Measurements from ENCODE around the gene GRIK5. TPM values are rescaled to one million over a fixed set of nuclear protein-coding genes. Genes with fewer than 3 reads are reported as not detected.
"Not testable (repeated sequence)": the region's sequence is repeated elsewhere in the genome, so short reads cannot be mapped to it uniquely, and the experiment has no call there.

The GRIK5 gene
- total RNA-seq, 1 donor from 2014 or later = 15.5 TPM

DNA sequence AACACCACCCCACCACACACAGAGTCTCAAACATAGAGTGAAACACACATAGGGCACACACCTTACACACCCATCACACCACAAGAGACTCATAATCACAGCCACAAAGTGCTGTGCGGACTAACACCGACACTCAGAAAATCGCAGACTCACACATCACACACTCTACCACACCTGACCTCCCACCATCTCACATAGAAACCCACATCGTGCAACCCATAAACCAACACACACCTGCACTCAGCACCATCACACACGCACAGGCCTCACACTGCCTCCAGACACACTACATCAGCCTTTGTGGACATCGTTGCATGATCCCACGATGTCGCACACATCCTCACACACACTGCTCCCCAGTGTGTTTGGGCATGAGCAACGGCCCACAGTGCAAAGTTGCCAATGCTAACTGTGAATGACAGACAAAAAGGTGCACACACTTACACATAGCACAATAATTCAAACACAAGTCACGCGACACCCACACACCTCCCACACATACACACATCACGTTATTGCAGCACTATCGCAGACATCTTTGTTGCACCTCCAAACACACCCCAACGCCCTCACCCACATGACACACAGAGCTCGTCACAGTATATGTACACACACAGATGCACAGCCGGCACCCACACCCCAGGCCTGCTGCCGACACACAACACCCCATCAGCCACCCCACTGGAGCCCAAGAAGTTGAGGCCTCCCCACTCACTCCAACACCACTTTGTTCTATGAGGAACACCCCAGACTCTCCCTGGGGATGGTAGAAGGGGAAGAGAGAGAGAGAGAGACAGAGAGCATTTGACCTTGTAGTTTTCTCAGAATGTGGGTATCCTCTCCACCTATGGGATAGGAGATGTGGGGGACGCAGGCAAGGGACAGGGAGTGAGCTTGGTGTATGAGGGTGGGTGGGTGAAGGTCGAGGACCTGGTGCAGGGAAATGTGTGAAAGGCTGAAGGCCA, 74.7 kb downstream of the GRIK5 start:
- Histone ChIP-seq H3K9me3 (no peaks in the 10 kb centered on the region), H3K27ac (no peak overlapping the region), H3K36me3 (no peaks in the 10 kb centered on the region), H3K27me3 (peaks cover 12% of the 10 kb centered on the region), H3K4me1 (peaks cover 0 to 6% of the 10 kb centered on the region in 2 donors), H3K4me3 (no peak overlapping the region)
- DNase-seq (ENCODE audit: low spot score in 2 of 2) = no peak
- TF ChIP-seq, protein P1, sequence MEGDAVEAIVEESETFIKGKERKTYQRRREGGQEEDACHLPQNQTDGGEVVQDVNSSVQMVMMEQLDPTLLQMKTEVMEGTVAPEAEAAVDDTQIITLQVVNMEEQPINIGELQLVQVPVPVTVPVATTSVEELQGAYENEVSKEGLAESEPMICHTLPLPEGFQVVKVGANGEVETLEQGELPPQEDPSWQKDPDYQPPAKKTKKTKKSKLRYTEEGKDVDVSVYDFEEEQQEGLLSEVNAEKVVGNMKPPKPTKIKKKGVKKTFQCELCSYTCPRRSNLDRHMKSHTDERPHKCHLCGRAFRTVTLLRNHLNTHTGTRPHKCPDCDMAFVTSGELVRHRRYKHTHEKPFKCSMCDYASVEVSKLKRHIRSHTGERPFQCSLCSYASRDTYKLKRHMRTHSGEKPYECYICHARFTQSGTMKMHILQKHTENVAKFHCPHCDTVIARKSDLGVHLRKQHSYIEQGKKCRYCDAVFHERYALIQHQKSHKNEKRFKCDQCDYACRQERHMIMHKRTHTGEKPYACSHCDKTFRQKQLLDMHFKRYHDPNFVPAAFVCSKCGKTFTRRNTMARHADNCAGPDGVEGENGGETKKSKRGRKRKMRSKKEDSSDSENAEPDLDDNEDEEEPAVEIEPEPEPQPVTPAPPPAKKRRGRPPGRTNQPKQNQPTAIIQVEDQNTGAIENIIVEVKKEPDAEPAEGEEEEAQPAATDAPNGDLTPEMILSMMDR (IDR thresholded peaks at IDR 0.05) = no peak
- intact Hi-C loops (cut with DNase I) = no loop called here

DNA sequence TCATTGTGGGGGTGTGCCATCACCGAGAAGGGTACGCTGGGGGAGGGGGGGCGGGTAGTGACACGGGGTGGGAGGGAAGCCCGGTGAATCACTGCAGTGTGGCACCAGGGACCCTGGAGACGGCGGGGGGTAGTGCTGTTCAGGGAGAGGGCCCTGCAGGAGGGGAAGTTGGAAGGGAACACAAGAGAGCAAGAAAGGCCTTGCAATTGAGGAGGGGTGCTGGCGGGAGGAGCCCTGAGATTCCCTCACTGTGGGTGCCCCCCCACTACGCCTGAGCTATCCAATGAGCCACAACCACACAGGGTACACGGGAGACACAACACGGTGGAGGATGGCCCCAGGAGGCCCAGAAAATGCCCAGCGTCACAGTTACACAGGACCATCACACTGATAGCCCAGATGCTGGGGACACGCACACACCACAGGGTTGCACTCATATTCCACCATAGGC, 75.5 kb downstream of the GRIK5 start:
- intact Hi-C loops (cut with DNase I) = no loop called here
- Histone ChIP-seq H3K27ac (no peak overlapping the region), H3K4me3 (peak overlapping the region; percentile 42 to 54), H3K9me3 (no peaks in the 10 kb centered on the region), H3K27me3 (peaks cover 12% of the 10 kb centered on the region), H3K36me3 (no peaks in the 10 kb centered on the region), H3K4me1 (peaks cover 0 to 6% of the 10 kb centered on the region in 2 donors)
- TF ChIP-seq, protein P1 (IDR thresholded peaks at IDR 0.05) = no peak
- no peak for DNase-seq (ENCODE audit: low spot score in 2 of 2)

DNA sequence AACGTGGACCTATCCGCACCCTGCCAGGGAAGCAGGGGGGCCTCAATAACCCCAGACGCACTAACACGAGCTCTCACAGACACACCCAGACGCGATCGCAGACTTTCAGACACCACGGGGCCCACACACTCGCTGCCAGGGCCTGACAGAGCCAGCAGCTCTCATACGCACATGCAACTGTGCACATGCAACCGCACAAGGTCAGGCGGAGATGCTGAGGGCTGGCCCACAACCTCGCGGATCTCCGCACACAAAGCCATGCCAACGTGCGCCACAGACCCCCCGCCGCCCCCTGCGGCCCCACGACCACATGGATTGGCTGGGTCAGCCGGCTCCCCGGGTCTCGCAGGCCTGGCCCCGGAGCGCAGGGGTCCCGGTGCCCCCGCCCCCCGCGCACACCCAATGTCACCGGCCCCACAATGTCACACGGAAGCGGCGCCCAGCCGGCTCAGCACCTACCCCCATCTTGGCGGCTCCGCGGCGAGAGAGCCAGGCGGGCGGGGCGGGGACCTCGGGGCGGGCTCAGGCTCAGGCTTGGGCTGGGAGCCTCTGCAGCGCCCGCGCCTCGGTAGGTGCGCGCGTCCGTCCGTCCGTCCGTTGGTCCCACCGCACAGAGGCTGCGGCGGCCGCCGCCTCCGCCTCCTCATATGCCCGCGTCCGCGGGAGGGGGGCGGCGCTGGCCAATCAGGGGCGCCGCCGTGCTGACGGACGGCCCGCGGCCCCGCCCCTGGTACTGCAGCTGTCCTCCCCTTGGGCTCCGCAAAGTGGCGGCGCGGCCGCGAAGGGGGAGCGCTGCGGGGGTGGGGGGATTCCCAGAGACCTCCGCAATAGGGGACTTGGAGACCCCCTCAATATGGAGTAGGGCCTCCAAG, 76.2 kb downstream of the GRIK5 start, which contains the start of gene ATP1A3:
Gene ATP1A3, minus strand, starts transcription at position 619 of the 872 bp plus-strand sequence. Its CDS starts 154 bp downstream, at position 465.
- TF ChIP-seq, protein P1 (IDR thresholded peaks at IDR 0.05) = no peak
- Histone ChIP-seq H3K27ac (no peak within 1 kb of the TSS), H3K4me1 (peaks cover 0 to 6% of the 10 kb centered on the region in 2 donors), H3K9me3 (no peaks in the 10 kb centered on the region), H3K27me3 (peaks cover 12% of the 10 kb centered on the region), H3K36me3 (no peaks in the 10 kb centered on the region), H3K4me3 (peak within 1 kb of the TSS; percentile 42 to 54)
- no peak for DNase-seq (ENCODE audit: low spot score in 2 of 2)
- intact Hi-C loops (cut with DNase I) = no loop called here

DNA sequence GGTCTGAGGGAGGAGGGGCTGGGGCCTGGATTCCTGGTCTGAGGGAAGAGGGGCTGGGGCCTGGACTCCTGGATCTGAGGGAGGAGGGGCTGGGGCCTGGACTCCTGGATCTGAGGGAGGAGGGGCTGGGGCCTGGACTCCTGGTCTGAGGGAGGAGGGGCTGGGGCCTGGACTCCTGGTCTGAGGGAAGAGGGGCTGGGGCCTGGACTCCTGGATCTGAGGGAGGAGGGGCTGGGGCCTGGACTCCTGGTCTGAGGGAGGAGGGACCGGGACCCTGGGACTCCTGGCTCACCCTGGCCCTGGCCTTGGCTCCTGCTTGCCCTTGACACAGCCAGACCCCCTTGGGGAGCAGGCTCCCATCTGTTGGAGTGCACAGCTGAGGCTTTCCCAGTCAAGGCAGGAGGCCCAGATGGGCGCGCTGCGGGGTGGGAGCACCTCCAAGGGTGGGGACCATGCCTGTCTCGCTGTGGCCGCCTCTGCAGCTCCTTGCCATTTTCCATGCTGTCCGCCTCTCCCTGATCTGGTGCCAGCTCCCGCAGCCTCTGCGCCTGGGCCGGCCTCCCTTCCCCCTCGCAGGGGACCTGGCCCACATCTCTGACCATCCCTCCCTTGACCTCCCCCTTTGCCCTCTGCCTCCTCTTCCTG, 78.0 kb downstream of the GRIK5 start:
- DNase-seq (ENCODE audit: low spot score in 2 of 2); H3K4me1 ChIP-seq; H3K27ac ChIP-seq; intact Hi-C loops (cut with DNase I); H3K36me3 ChIP-seq; H3K4me3 ChIP-seq; H3K9me3 ChIP-seq: not testable (repeated sequence)
- H3K27me3 ChIP-seq = peaks cover 12% of the 10 kb centered on the region

DNA sequence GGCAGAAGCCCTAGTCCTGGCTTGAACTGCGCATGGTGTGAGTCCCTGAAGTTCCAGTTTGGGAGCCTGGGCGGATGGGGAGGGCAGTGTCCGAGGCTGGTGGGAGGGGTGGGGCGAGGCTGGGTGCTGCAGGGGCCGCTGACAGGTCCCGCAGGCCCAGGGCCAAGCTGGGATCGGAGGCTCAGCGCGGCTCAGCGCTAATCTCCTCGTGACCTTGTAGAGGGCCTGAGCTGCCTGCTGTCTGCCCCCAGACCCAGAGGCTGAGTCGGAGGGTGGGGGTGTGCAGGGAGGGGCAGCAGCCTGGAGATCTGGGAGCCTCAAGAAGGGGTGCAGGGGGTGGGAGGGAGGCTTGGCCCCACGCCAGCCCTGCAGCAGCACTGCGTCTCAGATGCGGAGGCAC, 79.0 kb downstream of the GRIK5 start:
- Histone ChIP-seq H3K36me3 (no peaks in the 10 kb centered on the region), H3K9me3 (no peaks in the 10 kb centered on the region), H3K4me3 (no peak overlapping the region), H3K27me3 (peaks cover 12% of the 10 kb centered on the region), H3K27ac (no peak overlapping the region), H3K4me1 (peaks cover 0 to 6% of the 10 kb centered on the region in 2 donors)
- TF ChIP-seq, protein P1 (IDR thresholded peaks at IDR 0.05) = no peak
- DNase-seq (ENCODE audit: low spot score in 2 of 2) = no peak
- intact Hi-C loops (cut with DNase I) = no loop called here

All from ascending aorta (tissue), 2 donors.